Measurements from ENCODE around the gene UPF1.

The UPF1 gene

DNA sequence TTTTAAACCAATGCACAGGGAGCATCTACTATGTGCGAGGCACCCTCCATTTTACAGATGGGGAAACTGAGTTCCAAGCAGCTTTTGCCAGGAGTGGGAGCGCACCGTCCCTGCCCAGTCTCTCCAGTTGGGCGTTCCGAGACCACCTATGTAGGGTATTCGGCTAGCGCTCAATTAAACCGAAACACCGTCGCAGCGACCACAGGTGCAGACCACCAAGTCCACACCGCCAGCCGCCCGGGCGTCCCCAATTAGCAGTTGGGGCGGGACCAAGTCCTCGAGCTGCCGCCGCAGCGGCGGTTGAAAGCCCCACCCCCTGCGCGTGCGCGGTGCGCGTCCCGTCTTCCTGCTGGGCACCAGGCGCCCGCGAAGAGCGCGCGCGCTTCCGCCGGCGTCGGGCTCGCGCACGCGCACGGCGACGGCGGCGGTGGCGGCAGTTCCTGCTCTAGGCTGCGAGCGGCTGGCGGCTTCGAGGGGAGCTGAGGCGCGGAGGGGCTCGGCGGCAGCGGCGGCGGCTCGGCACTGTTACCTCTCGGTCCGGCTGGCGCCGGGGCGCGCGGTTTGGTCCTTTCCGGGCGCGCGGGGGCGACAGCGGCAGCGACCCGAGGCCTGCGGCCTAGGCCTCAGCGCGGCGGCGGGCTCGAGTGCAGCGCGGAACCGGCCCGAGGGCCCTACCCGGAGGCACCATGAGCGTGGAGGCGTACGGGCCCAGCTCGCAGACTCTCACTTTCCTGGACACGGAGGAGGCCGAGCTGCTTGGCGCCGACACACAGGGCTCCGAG lies at the start of gene UPF1:
Gene UPF1 (plus strand): TSS at position 436 of the 782 bp plus-strand sequence. CDS start 251 bp downstream, at position 687.
- H3K27ac Mint-ChIP-seq (ENCODE audit: low read depth), result peak within 1 kb of the TSS; percentile 90
- peak within 1 kb of the TSS; percentile 95 for H3K4me3 Mint-ChIP-seq
- ATAC-seq (replicated peaks; ENCODE audit: extremely low read depth, poor library complexity, severe bottlenecking) (peak; percentile 88), DNase-seq (ENCODE audit: low spot score in 2 of 2) (peak; percentile 89 to 92)
- peaks cover 27% of the 10 kb centered on the region for H3K36me3 Mint-ChIP-seq (ENCODE audit: insufficient read depth)
- no peaks in the 10 kb centered on the region for H3K9me3 Mint-ChIP-seq
- H3K4me1 Mint-ChIP-seq, result peaks cover 39% of the 10 kb centered on the region
- peaks cover 11% of the 10 kb centered on the region for H3K27me3 Mint-ChIP-seq

- DNase-seq (ENCODE audit: low spot score in 2 of 2) (no peak), ATAC-seq (replicated peaks; ENCODE audit: extremely low read depth, poor library complexity, severe bottlenecking) (no peak)
- Mint-ChIP-seq H3K27me3 (peaks cover 36% of the 10 kb centered on the region), H3K36me3 (ENCODE audit: insufficient read depth) (peaks cover 6% of the 10 kb centered on the region), H3K4me1 (peaks cover 29% of the 10 kb centered on the region), H3K4me3 (no peak overlapping the region), H3K27ac (ENCODE audit: low read depth) (no peak overlapping the region), H3K9me3 (no peaks in the 10 kb centered on the region)
Measured at GRCh38 chr19:18782559-18783225, 49.1 kb upstream of the UPF1 start.

- peaks cover 51% of the 10 kb centered on the region for H3K27me3 Mint-ChIP-seq
- no peak overlapping the region for H3K27ac Mint-ChIP-seq (ENCODE audit: low read depth)
Measured at GRCh38 chr19:18783958-18784785, 47.6 kb upstream of the UPF1 start.

GRCh38 chr19:18784786-18785120 lies 47.0 kb upstream of the UPF1 start:
- Mint-ChIP-seq H3K4me3 (peak overlapping the region; percentile 28), H3K9me3 (no peaks in the 10 kb centered on the region), H3K36me3 (ENCODE audit: insufficient read depth) (peaks cover 4% of the 10 kb centered on the region), H3K27me3 (peaks cover 57% of the 10 kb centered on the region), H3K4me1 (peaks cover 42% of the 10 kb centered on the region), H3K27ac (ENCODE audit: low read depth) (no peak overlapping the region)
- ATAC-seq (replicated peaks; ENCODE audit: extremely low read depth, poor library complexity, severe bottlenecking) (no peak), DNase-seq (ENCODE audit: low spot score in 2 of 2) (no peak)

More at GRCh38 chr19:18783958-18784785, 47.6 kb upstream of the UPF1 start:
- Mint-ChIP-seq H3K9me3 (no peaks in the 10 kb centered on the region), H3K4me3 (peak overlapping the region; percentile 28), H3K4me1 (peaks cover 36% of the 10 kb centered on the region), H3K36me3 (ENCODE audit: insufficient read depth) (peaks cover 4% of the 10 kb centered on the region)
- ATAC-seq (replicated peaks; ENCODE audit: extremely low read depth, poor library complexity, severe bottlenecking), result no peak
- DNase-seq (ENCODE audit: low spot score in 2 of 2), result no peak

DNA sequence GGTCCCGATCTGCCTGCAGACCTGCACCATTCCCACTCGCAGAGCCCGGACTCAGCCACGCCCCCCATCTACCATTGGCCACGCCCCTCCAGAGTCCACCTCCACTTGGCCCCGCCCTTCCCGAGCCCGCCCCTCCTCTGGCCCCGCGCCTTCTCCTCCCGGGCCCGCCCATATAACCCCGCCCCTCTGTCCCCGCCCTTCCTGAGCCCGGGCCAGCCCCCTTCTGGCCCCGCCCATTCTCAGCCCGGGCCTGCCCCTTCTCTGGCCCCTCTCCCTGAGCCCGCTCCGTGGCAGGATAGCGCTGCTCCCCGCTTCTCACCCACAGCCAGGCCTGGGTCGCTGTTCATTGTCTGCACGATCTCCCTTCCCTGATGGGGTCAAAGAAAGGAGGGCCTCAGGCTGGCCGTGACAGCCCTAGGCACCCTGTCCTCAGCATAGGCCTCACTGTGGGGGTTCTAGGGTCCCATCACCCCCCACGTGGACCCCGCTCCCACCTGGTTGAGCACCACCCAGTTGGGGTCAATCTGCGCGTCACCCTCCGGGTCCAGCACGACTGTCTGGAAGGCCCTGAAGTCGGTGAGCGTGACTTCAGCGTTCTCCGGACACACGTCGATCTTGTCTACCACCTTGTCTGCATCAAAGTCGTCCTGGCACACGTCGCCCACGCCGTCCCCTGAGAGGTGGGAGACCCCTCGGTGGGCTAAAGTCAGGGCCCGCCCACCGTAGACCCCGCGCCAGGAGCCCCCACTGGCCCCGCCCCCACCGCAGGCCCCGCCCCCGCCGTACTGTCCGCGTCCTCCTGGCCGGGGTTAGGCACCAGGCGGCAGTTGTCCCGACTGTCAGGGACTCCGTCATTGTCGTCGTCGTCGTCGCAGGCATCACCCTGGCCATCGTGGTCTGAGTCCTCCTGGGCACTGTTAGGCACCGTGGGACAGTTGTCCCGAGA lies 46.3 kb upstream of the UPF1 start:
- H3K27me3 Mint-ChIP-seq, result peaks cover 64% of the 10 kb centered on the region
- no peak overlapping the region for H3K27ac Mint-ChIP-seq (ENCODE audit: low read depth)
- peak; percentile 49 for ATAC-seq (replicated peaks; ENCODE audit: extremely low read depth, poor library complexity, severe bottlenecking)
- H3K4me1 Mint-ChIP-seq, result peaks cover 49% of the 10 kb centered on the region
- H3K4me3 Mint-ChIP-seq, result peak overlapping the region; percentile 62
- H3K36me3 Mint-ChIP-seq (ENCODE audit: insufficient read depth), result peaks cover 6% of the 10 kb centered on the region
- no peaks in the 10 kb centered on the region for H3K9me3 Mint-ChIP-seq
- peak in 1 of 2 donors; percentile 28 for DNase-seq (ENCODE audit: low spot score in 2 of 2)

- DNase-seq (ENCODE audit: low spot score in 2 of 2) (no peak), ATAC-seq (replicated peaks; ENCODE audit: extremely low read depth, poor library complexity, severe bottlenecking) (no peak)
- peaks cover 9% of the 10 kb centered on the region for H3K36me3 Mint-ChIP-seq (ENCODE audit: insufficient read depth)
- peaks cover 51% of the 10 kb centered on the region for H3K4me1 Mint-ChIP-seq
- peak overlapping the region; percentile 71 for H3K4me3 Mint-ChIP-seq
- H3K9me3 Mint-ChIP-seq, result no peaks in the 10 kb centered on the region
- no peak overlapping the region for H3K27ac Mint-ChIP-seq (ENCODE audit: low read depth)
- H3K27me3 Mint-ChIP-seq, result peaks cover 97% of the 10 kb centered on the region
Measured at GRCh38 chr19:18788529-18789421, 43.0 kb upstream of the UPF1 start.

DNA sequence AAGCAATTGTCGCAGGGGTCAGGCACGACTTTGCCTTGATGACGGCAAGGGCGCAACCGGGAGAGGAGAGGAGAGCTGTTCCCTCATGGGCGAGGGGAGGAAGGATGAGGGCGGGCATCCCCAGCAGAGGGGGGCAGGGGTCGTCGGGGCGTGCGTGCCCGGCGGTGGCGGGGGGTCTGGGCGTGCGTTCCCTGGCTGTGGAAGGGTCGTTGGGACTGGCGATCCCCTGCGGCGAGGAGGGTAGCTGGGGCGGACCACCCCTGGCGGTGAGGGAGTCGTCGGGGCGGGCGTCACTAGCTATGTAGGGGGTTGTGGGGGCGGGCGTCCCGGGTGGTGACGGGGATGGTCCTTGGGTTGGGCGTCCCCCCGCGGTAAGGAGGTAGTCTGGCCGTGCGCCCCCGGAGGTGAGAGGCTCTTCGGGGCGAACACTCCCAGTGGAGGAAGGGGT lies 42.3 kb upstream of the UPF1 start:
- DNase-seq (ENCODE audit: low spot score in 2 of 2), result no peak
- Mint-ChIP-seq H3K4me3 (peak overlapping the region; percentile 71), H3K36me3 (ENCODE audit: insufficient read depth) (peaks cover 9% of the 10 kb centered on the region), H3K27me3 (peaks cover 98% of the 10 kb centered on the region), H3K4me1 (peaks cover 47% of the 10 kb centered on the region), H3K9me3 (no peaks in the 10 kb centered on the region), H3K27ac (ENCODE audit: low read depth) (no peak overlapping the region)
- no peak for ATAC-seq (replicated peaks; ENCODE audit: extremely low read depth, poor library complexity, severe bottlenecking)

DNA sequence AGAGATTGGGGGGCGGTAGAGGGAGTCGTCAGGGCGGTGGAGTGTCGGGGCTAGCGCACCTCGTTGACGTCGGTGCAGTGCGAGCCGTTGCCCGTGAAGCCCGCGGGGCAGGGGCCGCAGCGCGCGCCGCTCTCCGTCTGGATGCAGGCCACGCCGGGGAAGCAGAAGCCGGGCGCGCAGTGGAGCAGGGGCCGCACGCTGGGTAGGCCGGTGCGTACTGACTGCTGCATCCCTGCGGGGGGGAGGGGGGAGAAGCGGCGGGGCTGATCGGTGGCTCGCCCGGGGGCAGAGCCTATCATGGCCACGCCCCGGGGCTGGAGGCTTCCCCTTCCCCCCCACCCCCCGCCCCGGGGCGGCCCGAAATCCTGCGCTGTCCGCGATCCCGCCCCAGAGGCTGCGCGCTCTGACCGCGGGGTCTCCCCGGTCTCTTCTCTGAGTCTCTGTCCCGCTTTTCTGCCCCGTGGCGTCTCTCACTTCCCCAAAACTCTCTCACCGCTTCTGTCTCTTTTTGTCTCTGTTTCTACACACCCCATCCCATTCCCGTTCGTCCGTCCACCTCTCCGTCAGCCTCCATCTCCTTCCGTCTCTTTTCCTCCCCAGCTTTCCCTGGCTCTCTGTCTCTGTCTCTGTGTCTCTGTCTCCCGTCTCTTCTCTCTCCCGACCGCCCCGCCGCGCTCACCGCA lies 41.7 kb upstream of the UPF1 start:
- no peak for ATAC-seq (replicated peaks; ENCODE audit: extremely low read depth, poor library complexity, severe bottlenecking)
- H3K4me1 Mint-ChIP-seq, result peaks cover 45% of the 10 kb centered on the region

DNA sequence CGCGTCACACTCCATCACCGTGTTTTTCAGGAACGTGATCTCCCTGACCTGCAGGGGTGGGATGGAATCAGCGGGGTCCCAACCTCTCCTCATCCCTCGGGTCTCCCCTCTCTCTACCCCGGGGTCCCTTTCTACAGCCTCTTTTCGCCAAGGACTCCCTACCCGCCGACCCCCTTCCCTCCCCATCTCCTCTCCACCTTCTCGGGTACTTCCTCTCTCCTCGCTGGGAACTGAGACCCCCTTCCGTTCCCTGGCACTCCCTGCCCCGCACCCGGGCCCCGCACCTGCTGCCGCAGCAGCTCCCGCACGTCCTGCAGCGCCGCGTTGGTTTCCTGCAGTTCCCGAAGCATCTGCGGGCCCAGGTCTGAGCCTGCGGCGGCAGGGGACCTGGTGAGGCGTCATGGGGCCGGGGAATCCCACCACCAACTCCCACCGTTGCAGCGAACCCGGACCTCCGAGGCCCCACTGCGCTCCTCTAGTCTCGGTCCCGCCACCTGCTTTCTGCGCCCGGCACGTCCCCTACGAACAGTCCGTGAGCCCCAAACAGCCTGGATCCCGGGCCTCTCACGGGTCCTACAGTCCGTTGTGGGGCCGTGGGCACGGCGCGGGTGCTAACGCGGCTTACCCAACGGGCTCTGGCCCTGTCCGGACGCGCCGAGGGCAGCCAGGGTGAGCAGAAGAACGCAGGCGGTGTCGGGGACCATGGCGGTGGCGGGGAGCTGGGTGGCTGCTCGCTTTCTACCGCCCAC lies 41.0 kb upstream of the UPF1 start, which contains the start of gene COMP:
Gene COMP (minus strand): TSS at position 740 of the 749 bp plus-strand sequence. CDS start 36 bp downstream, at position 704.
- H3K4me1 Mint-ChIP-seq, result peaks cover 38% of the 10 kb centered on the region
- H3K4me3 Mint-ChIP-seq, result peak within 1 kb of the TSS; percentile 70
- no peaks in the 10 kb centered on the region for H3K9me3 Mint-ChIP-seq
- H3K27ac Mint-ChIP-seq (ENCODE audit: low read depth), result no peak within 1 kb of the TSS
- H3K36me3 Mint-ChIP-seq (ENCODE audit: insufficient read depth), result peaks cover 6% of the 10 kb centered on the region
- H3K27me3 Mint-ChIP-seq, result peaks cover 91% of the 10 kb centered on the region
- ATAC-seq (replicated peaks; ENCODE audit: extremely low read depth, poor library complexity, severe bottlenecking) (no peak), DNase-seq (ENCODE audit: low spot score in 2 of 2) (no peak)

More for the DNA sequence above, 41.7 kb upstream of the UPF1 start:
- H3K4me3 Mint-ChIP-seq, result peak overlapping the region; percentile 70
- no peaks in the 10 kb centered on the region for H3K9me3 Mint-ChIP-seq
- H3K27me3 Mint-ChIP-seq, result peaks cover 98% of the 10 kb centered on the region
- DNase-seq (ENCODE audit: low spot score in 2 of 2), result no peak
- peaks cover 9% of the 10 kb centered on the region for H3K36me3 Mint-ChIP-seq (ENCODE audit: insufficient read depth)
- H3K27ac Mint-ChIP-seq (ENCODE audit: low read depth), result no peak overlapping the region

DNA sequence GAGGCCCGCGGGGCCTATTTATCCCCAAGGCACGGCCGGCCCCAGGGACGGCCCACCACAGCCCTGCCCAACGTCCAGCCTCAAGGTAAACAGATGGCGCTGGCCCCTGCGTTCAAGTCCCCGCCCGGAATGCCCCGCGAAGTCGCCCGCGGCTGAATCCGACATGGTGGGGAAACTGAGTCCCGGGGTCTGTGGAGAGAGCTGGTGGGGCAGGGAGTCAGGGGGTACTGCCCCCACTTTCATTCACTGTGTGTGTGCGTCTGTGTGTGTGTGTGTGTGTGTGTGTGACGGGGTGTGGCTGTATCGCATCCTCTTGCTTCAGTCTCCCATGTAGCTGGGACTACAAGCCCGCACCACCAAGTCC lies 40.5 kb upstream of the UPF1 start:
- H3K36me3 Mint-ChIP-seq (ENCODE audit: insufficient read depth), result peaks cover 5% of the 10 kb centered on the region
- no peaks in the 10 kb centered on the region for H3K9me3 Mint-ChIP-seq
- H3K27ac Mint-ChIP-seq (ENCODE audit: low read depth), result no peak overlapping the region
- H3K27me3 Mint-ChIP-seq, result peaks cover 86% of the 10 kb centered on the region
- ATAC-seq (replicated peaks; ENCODE audit: extremely low read depth, poor library complexity, severe bottlenecking) (no peak), DNase-seq (ENCODE audit: low spot score in 2 of 2) (no peak)
- peak overlapping the region; percentile 23 for H3K4me3 Mint-ChIP-seq
- peaks cover 33% of the 10 kb centered on the region for H3K4me1 Mint-ChIP-seq

Measured in central memory CD8-positive, alpha-beta T cell (primary cell).